NCI-H526 treated with DMSO at 0.1 percent for 48 hours (cell line): ENCODE data around the gene FAM13C.
"Not testable (repeated sequence)": the region's sequence is repeated elsewhere in the genome, so short reads cannot be mapped to it uniquely, and the experiment has no call there.

Source experiments
- DNase-seq: peaks from one replicate; lab custom pipeline; 2025; lab: John Stamatoyannopoulos, UW

The FAM13C gene

DNA sequence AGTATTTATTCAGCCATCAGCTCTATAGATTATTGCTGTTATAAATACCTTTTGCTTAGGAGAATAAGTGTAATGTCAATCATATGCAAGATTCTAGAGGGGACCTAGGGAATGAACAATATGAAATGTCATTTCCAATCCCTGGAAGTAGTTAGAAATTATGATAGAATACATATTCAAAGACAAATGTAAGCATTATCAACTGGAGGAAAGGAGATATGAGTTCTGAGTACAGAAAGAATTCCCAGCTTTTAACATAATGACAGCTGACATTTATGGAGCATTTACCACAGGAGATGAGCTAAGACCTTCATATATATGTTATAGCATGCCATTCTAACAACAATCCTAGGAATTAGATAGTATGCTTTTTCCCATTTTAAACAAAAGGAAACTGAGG lies 86.2 kb downstream of the FAM13C start:
- DNase-seq: no peak

GRCh38 chr10:59273445-59273844 lies 88.9 kb downstream of the FAM13C start:
- no peak for DNase-seq

DNA sequence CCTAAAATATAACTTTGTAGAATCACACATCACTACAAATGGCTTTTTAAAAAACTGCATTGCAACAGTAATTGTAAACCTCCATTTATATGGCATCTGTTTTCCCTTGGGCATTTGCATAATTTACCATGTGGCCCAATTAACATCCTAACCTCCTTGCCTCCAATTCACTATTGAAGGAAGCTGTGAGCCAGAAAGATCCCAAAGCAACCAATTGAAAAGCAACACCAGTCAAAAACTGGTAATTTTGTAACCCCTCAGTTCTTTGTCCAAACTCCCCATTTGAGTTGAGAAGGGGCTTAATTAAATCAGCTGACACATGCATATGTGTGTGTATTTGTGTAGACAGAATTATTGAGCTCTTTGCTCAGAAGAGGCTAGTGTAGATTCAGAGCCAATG lies 90.3 kb downstream of the FAM13C start:
- no peak for DNase-seq

- DNase-seq: no peak
Measured at GRCh38 chr10:59271160-59271559, 91.2 kb downstream of the FAM13C start.

DNA sequence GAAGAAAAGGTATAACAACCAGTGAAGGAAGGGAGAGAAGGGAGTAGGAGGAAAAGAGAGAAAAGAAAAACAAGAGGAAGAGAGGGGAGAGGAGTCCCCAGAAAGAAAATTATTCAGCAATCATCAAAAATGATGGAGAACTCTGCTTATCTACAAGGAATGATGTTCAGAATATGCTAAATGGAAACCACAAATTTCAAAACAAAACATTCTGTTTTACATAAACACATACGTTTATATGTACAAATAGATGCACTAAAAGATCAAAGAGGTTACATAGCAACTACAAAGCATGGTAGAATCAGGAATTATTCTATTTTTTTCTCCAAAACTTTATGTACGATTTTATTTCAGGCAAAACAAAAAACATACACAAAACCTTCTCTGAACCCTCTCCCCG lies 91.9 kb downstream of the FAM13C start:
- DNase-seq: no peak

GRCh38 chr10:59269651-59270050 lies 92.7 kb downstream of the FAM13C start:
- DNase-seq: no peak

- DNase-seq: no peak
Measured at GRCh38 chr10:59268460-59268859, 93.9 kb downstream of the FAM13C start.

DNA sequence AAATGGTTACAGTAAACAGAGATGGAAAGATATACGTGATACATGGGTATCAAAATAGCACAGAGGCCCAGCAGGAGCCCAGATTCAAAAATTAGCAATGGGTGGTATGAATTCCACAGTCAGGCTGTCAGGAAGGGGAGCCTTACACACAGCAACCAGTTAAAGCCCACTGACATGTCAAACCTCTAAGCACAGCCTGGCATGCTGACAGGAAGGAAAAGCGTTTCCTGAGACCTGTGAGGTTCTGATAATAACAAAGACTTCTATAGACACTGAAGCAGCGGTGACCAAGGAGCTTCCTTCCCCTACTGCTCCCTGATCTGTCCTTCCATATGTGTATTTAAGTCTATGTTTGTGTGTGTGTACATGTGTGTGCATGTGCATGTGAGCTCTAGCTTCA lies 96.0 kb downstream of the FAM13C start:
- no peak for DNase-seq

- DNase-seq: no peak
Measured at GRCh38 chr10:59265141-59265540, 97.2 kb downstream of the FAM13C start.

DNA sequence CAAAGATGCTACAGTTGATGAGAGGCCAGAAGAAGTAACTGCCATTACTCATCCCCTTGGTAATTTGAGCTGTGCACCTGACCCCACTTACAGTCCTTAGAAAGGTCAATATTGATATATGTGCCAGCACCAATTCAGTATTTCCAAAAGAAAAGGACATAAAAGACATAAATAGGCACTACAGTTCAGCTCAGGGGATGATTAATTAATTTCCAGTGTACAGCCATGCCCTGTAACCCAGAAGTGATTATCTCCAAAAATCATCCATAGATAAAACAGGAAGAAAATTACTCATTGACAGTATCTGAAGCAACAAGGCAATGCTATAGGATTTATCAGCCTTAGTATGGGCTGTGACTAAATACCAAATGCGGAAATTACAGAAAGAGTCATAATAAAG lies 103.5 kb downstream of the FAM13C start:
- DNase-seq: no peak

DNA sequence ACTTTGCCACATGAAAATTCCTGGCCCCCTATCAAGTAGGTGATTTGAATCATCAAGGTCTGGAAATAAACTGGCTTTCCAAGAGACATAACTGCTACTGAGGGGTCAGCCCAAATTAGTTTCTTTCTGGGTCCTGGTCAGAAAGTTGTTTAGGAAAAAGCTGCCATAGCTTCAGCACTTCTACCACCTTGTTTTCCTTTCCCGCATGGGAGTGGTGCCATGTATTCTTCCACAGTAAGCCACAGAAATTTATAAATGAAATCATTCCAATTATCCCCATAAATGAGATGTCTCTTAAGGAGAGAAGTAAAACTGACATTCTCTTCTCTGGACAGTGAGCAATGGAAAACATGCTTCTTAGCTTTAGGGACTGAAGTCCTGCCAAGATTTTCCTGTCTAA lies 105.1 kb downstream of the FAM13C start:
- DNase-seq: no peak

- DNase-seq: no peak
Measured at GRCh38 chr10:59255463-59255862, 106.9 kb downstream of the FAM13C start.

GRCh38 chr10:59252491-59252890 lies 109.9 kb downstream of the FAM13C start:
- no peak for DNase-seq

DNA sequence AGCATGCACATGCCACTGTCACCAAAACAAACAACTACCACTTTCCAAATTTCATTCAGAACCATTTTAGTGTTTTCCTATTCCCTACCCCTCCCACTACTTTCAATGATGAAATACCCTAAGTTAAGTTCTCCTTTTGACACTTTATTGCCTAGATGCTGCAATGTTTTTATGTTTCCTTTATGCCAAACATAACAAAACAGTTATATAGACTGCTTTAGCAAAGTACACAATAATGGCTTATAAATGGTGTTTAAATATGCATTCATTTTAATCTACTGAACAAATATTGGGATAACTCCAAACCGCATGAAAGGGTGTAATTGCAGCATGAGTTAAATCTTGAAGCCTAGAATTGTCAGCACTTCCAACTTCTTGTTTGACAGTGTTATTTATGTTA lies 116.7 kb downstream of the FAM13C start:
- no peak for DNase-seq

- no peak for DNase-seq
Measured at GRCh38 chr10:59244871-59245270, 117.5 kb downstream of the FAM13C start.

DNA sequence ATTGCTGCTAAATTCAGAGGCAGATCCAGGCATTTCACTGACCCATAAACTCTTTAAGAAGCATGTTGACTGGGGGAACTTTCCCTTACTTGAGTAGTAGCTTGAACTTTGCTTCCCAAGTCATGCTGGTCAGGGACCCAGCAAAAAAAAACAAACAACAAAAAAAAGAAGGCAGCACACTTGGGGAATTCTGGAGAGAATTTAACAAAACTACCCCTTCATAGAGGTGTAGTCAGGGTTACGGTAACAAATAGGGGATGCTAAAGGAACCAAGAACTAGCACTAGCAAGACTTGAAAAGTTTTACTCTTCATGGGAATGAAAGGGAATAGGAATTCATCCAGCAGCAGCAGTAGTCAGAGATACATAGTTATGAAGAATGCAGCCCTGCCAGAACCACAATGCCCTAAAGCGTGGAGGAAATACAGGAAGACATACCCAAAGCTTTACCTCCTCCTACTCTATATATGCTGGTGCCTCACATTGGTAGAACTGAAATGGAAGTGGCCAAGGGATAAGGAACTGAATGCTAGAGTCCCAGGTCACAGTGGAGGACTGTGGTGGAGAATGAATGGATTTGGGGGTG lies 118.6 kb downstream of the FAM13C start:
- no peak for DNase-seq

DNA sequence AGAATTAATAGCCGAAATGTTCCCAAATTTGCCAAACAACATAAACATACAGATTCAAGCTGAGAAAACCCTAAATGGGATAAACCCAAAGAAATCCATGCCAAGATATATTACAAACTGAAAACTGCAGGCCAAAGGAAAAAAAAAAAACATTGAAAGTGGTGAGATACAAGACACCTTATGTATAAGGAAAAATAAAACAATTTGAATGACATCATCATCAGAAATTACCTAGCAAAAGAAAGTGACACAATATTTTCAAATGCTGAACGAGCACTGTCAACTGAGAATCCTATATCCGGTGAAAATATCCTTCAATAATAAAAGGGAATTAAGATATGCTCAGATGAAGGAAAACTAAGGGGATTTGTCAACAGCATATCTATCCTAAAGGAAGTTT lies 119.4 kb downstream of the FAM13C start:
- no peak for DNase-seq

DNA sequence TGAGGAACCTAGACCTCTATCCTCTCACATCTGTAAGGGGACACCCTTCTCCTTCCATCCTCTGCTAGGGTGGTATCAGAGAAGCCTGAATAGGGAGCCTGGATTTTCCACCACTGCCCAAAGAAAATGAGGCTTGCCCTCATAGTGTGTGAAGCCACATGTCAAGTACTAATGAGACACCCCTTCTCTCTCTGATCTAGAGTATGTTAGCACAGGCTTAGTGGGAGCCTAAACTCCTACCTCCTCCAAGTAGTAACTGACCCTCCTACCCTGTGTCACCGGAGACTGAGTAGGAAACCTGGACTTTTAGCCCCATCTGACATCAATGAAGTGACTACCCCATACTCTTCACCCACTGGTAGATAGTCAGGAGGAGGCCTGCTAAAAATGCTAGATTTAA lies 120.3 kb downstream of the FAM13C start:
- DNase-seq: no peak

DNA sequence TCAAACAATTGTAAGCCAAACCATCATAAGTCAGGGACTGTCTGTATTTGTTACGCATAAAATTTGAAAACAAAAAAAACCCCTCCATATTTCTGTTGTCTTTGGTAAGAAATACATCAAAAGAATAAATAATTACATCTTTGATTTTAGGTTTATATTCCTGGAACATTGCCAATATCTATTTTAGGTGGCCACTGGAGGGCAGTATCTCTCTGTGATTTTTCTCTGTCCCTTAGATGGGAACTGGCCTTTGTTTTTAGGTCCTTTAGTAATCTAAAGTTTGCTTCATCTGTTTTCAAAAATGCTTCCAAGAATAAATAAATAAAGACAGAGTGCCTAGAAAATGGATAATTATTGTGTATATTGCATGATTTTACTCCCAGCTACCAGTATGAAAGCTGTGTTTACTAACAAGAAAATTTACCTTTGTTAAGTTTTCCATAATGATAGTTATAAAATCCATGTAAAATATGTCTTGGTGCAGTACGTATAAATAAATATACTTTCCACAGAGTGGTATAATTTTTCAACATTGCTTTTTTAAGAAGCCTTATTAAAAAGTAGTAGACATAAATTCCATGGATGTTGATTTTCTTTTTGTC lies 121.7 kb downstream of the FAM13C start:
- no peak for DNase-seq

GRCh38 chr10:59239108-59239507 lies 123.2 kb downstream of the FAM13C start:
- DNase-seq: not testable (repeated sequence)

DNA sequence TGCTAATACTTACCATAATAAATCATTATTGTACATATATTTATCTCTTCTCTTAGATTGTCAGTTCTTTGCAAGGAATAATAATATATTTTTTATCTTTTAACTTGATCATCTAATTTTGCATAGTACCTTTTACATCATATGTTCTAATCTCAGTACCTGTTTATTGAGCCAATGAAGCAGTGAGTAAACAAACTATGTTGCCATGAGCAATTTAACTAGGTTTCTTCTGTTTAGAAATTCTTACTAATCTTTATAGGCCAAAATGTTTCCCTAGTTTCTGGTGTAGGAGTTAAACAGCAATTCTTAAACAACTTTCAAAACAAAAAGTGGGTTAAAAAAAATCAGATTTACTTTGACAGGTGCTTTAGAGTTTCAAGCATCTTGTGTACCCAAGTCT lies 124.6 kb downstream of the FAM13C start:
- DNase-seq: no peak

GRCh38 chr10:59236064-59236697 lies 126.2 kb downstream of the FAM13C start:
- DNase-seq: no peak

DNA sequence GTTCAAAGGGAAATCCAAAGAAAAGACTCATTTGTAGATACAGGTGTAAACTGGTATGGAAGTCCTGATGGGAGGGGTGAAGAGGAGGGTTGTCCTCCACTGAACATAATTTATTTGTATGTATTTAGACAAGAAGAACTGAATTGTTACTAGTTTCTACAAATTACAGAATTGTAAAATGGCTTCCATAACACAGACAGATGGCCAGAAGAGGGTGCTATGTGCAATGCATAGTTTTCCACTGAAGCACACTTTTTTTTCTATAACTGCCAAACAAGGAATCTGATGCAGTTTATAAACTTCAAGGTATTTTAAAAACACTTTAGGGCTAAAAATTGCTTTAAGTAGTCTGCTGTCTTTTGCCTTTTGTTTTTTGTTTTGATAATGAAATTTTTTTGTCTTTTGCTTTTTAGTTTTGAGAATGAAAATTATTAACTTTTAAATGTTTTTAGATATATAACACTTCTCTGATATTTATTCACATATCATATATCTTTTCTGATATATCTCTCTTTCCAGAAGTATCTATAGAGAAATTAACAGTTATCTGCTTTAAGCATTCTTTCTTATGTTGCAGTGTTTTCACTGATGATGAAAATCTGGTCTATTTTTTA lies 127.4 kb downstream of the FAM13C start:
- no peak for DNase-seq
